ENCODE measurements around the gene FAM3D. TPM values are rescaled to one million over a fixed set of nuclear protein-coding genes. Genes with fewer than 3 reads are reported as not detected.

The FAM3D gene
- total and polyA plus RNA-seq, 2 of the 8 experiments (the other 6 are each of a cell fraction or from before 2014, with no cell fraction given) = not detected

GRCh38 chr3:58672451-58672850, 5.9 kb upstream of the FAM3D start:
- Histone ChIP-seq H4K8ac (ENCODE audit: extremely low read depth, insufficient read depth, low read length) (no peak overlapping the region), H2AK5ac (ENCODE audit: low read depth, low read length) (no peak overlapping the region), H2BK12ac (ENCODE audit: low read depth, low read length) (no peak overlapping the region), H3K4me1 (replicated peaks in 1 of 4; ENCODE audit: control insufficient read depth in 3 of 4, insufficient read depth in 4 of 4, low read length in 3 of 4) (no peaks in the 10 kb centered on the region), H3K27me3 (replicated peaks in 1 of 4; ENCODE audit: control insufficient read depth in 3 of 4, extremely low read depth in 1 of 4, insufficient read depth in 3 of 4, low read length in 3 of 4) (no peaks in the 10 kb centered on the region), H3K79me1 (ENCODE audit: low read depth, low read length) (no peaks in the 10 kb centered on the region), H3K79me2 (ENCODE audit: control insufficient read depth in 1 of 2, insufficient read depth in 2 of 2, low read length in 2 of 2) (no peaks in the 10 kb centered on the region), H3K9ac (replicated peaks in 1 of 4; ENCODE audit: extremely low read depth in 1 of 4, low read depth in 3 of 4, low read length in 3 of 4) (no peak overlapping the region), H3K9me3 (ENCODE audit: insufficient read depth in 2 of 2, low read depth in 1 of 2, low read length in 1 of 2) (no peaks in the 10 kb centered on the region), H3K36me3 (ENCODE audit: control insufficient read depth in 2 of 4, insufficient read depth in 4 of 4, low read length in 3 of 4) (no peaks in the 10 kb centered on the region), H2BK15ac (ENCODE audit: low read length) (no peak overlapping the region), H3K4ac (replicated peaks; ENCODE audit: insufficient read length, low read depth, low read length) (no peak overlapping the region), H3K4me3 (ENCODE audit: extremely low read depth in 1 of 4, insufficient read depth in 2 of 4, low read depth in 3 of 4, low read length in 4 of 4) (no peak overlapping the region), H2BK120ac (replicated peaks; ENCODE audit: low read depth, low read length) (no peak overlapping the region), H4K5ac (ENCODE audit: insufficient read length, low read depth, low read length) (no peak overlapping the region), H2BK5ac (ENCODE audit: low read depth, low read length) (no peak overlapping the region), H3K23me2 (ENCODE audit: low read depth, low read length) (no peaks in the 10 kb centered on the region), H2BK20ac (ENCODE audit: low read length) (no peak overlapping the region), H3K27ac (ENCODE audit: low read depth, low read length) (no peak overlapping the region), H3K4me2 (ENCODE audit: insufficient read depth in 1 of 2, low read depth in 2 of 2, low read length in 2 of 2) (no peak overlapping the region), H4K91ac (replicated peaks; ENCODE audit: insufficient read length, low read length) (no peak overlapping the region), H3K18ac (ENCODE audit: extremely low read depth, low read length) (no peak overlapping the region), H3K56ac (replicated peaks; ENCODE audit: insufficient read length, low read depth, low read length) (no peak overlapping the region), H3K14ac (ENCODE audit: insufficient read length) (no peak overlapping the region), H2AFZ (ENCODE audit: low read length) (no peak overlapping the region), H4K20me1 (replicated peaks in 1 of 2; ENCODE audit: control insufficient read depth in 1 of 2, insufficient read depth in 2 of 2, low read length in 2 of 2) (no peaks in the 10 kb centered on the region), H3K23ac (ENCODE audit: insufficient read length) (no peak overlapping the region)
- 97% methylated on average over 8 of the region's 8 CpGs; no CpG with 5 or more reads in 1 of the 2 experiments for WGBS, 2 experiments (ENCODE audit: extremely low coverage in 1 of 2, insufficient coverage in 1 of 2, insufficient read length in 1 of 2, insufficient replicate concordance in 2 of 2, low coverage in 1 of 2, low lambda C conversion rate in 2 of 2, missing lambda C conversion rate in 1 of 2)
- DNase-seq (ENCODE audit: low read depth in 1 of 2, low spot score in 2 of 2) (no peak), FAIRE-seq (no peak)
- CTCF ChIA-PET (ENCODE audit: partially characterized antibody) = interaction anchor here (1.3 kb wide), 1 partner anchor 152 kb away, joined by 3 read pairs; no protein-coding TSS in a partner anchor
- TF ChIP-seq MAFK (IDR thresholded peaks at IDR 0.05; ENCODE audit: low read depth, low read length) = no peak
- no peak for TF ChIP-seq CREB1 (IDR thresholded peaks at IDR 0.05)
- no peak for TF ChIP-seq SRF (IDR thresholded peaks at IDR 0.05; ENCODE audit: low read depth, low read length)
- no peak for TF ChIP-seq POLR2AphosphoS5 (IDR thresholded peaks at IDR 0.05; ENCODE audit: low read depth, low read length)
- TF ChIP-seq BRCA1 (IDR thresholded peaks at IDR 0.05; ENCODE audit: low read depth, low read length) = no peak
- no peak for TF ChIP-seq TAF1 (IDR thresholded peaks at IDR 0.05; ENCODE audit: low read depth, low read length)
- no peak for TF ChIP-seq BACH1 (IDR thresholded peaks at IDR 0.05; ENCODE audit: low read length)
- TF ChIP-seq SP1 (IDR thresholded peaks at IDR 0.05; ENCODE audit: low read depth, low read length) = no peak
- no peak for TF ChIP-seq RNF2 (IDR thresholded peaks at IDR 0.05; ENCODE audit: borderline replicate concordance, low read depth, low read length, missing control alignments, poor library complexity, severe bottlenecking)
- POLR2A ChIA-PET (ENCODE audit: partially characterized antibody) = no interaction called here
